ENCODE measurements around the gene KIAA1586.
"Not testable (repeated sequence)": the region's sequence is repeated elsewhere in the genome, so short reads cannot be mapped to it uniquely, and the experiment has no call there.

The KIAA1586 gene

GRCh38 chr6:57047257-57047585 is 728 bp downstream of the KIAA1586 start:
- not testable (repeated sequence) for H3K23ac ChIP-seq (ENCODE audit: low read length); H4K8ac ChIP-seq (ENCODE audit: low read depth, low read length); H3K79me1 ChIP-seq (ENCODE audit: low read length); H3K4me2 ChIP-seq (ENCODE audit: low read length); H2BK5ac ChIP-seq (ENCODE audit: low read length); H2BK120ac ChIP-seq (ENCODE audit: low read depth, low read length); H3K56ac ChIP-seq (ENCODE audit: low read length); H3K18ac ChIP-seq (ENCODE audit: low read length); H3K4ac ChIP-seq (ENCODE audit: low read depth, low read length); H2BK15ac ChIP-seq (replicated peaks; ENCODE audit: low read depth); H3K4me1 ChIP-seq (ENCODE audit: control insufficient read depth, low read depth, low read length); H3K27me3 ChIP-seq (ENCODE audit: insufficient read depth, low read length, poor library complexity); H4K5ac ChIP-seq (ENCODE audit: low read length); H3K36me3 ChIP-seq (ENCODE audit: control insufficient read depth, insufficient read depth, low read length); H3K9ac ChIP-seq (ENCODE audit: low read length); H3K4me3 ChIP-seq (ENCODE audit: low read length); H2AK5ac ChIP-seq (ENCODE audit: low read length); DNase-seq; H3K27ac ChIP-seq (ENCODE audit: low read depth, low read length); H3K79me2 ChIP-seq (ENCODE audit: control insufficient read depth, insufficient read depth, low read length)
- no CpG with 5 or more reads among the region's 5 CpGs for WGBS (ENCODE audit: extremely low coverage, insufficient coverage, low lambda C conversion rate)

- H3K23ac ChIP-seq (ENCODE audit: low read length); H3K18ac ChIP-seq (ENCODE audit: low read length); DNase-seq; H3K4ac ChIP-seq (ENCODE audit: low read depth, low read length); H3K79me2 ChIP-seq (ENCODE audit: control insufficient read depth, insufficient read depth, low read length); H3K79me1 ChIP-seq (ENCODE audit: low read length); H4K8ac ChIP-seq (ENCODE audit: low read depth, low read length); H3K4me3 ChIP-seq (ENCODE audit: low read length); H3K9ac ChIP-seq (ENCODE audit: low read length); H3K4me1 ChIP-seq (ENCODE audit: control insufficient read depth, low read depth, low read length); H3K27me3 ChIP-seq (ENCODE audit: insufficient read depth, low read length, poor library complexity); H3K27ac ChIP-seq (ENCODE audit: low read depth, low read length); H4K5ac ChIP-seq (ENCODE audit: low read length); H3K36me3 ChIP-seq (ENCODE audit: control insufficient read depth, insufficient read depth, low read length); H3K56ac ChIP-seq (ENCODE audit: low read length); H2BK120ac ChIP-seq (ENCODE audit: low read depth, low read length); H2AK5ac ChIP-seq (ENCODE audit: low read length); H3K4me2 ChIP-seq (ENCODE audit: low read length); H2BK15ac ChIP-seq (replicated peaks; ENCODE audit: low read depth); H2BK5ac ChIP-seq (ENCODE audit: low read length): not testable (repeated sequence)
- WGBS (ENCODE audit: extremely low coverage, insufficient coverage, low lambda C conversion rate) = no CpG with 5 or more reads among the region's 6 CpGs
Measured at GRCh38 chr6:57047859-57048258, 1.4 kb downstream of the KIAA1586 start.

- H3K9ac ChIP-seq (ENCODE audit: low read length) = no peak overlapping the region
- H2AK5ac ChIP-seq (ENCODE audit: low read length) = no peak overlapping the region
- no peak overlapping the region for H3K56ac ChIP-seq (ENCODE audit: low read length)
- peaks cover 9% of the 10 kb centered on the region for H3K79me2 ChIP-seq (ENCODE audit: control insufficient read depth, insufficient read depth, low read length)
- no peak overlapping the region for H3K27ac ChIP-seq (ENCODE audit: low read depth, low read length)
- H4K5ac ChIP-seq (ENCODE audit: low read length) = no peak overlapping the region
- no peak overlapping the region for H3K4ac ChIP-seq (ENCODE audit: low read depth, low read length)
- no peaks in the 10 kb centered on the region for H3K4me1 ChIP-seq (ENCODE audit: control insufficient read depth, low read depth, low read length)
- no peak overlapping the region for H3K4me2 ChIP-seq (ENCODE audit: low read length)
- H3K18ac ChIP-seq (ENCODE audit: low read length) = no peak overlapping the region
- no peak overlapping the region for H4K8ac ChIP-seq (ENCODE audit: low read depth, low read length)
- DNase-seq = no peak
- WGBS (ENCODE audit: extremely low coverage, insufficient coverage, low lambda C conversion rate) = no CpG with 5 or more reads among the region's 5 CpGs
- H3K36me3 ChIP-seq (ENCODE audit: control insufficient read depth, insufficient read depth, low read length) = no peaks in the 10 kb centered on the region
- H3K4me3 ChIP-seq (ENCODE audit: low read length) = no peak overlapping the region
- no peak overlapping the region for H2BK120ac ChIP-seq (ENCODE audit: low read depth, low read length)
- H3K79me1 ChIP-seq (ENCODE audit: low read length) = peaks cover 3% of the 10 kb centered on the region
- no peak overlapping the region for H2BK5ac ChIP-seq (ENCODE audit: low read length)
- no peak overlapping the region for H2BK15ac ChIP-seq (replicated peaks; ENCODE audit: low read depth)
- H3K27me3 ChIP-seq (ENCODE audit: insufficient read depth, low read length, poor library complexity) = no peaks in the 10 kb centered on the region
- H3K23ac ChIP-seq (ENCODE audit: low read length) = no peak overlapping the region
Measured at GRCh38 chr6:57048577-57048976, 2.1 kb downstream of the KIAA1586 start.

- no peaks in the 10 kb centered on the region for H3K27me3 ChIP-seq (ENCODE audit: insufficient read depth, low read length, poor library complexity)
- no peak overlapping the region for H3K9ac ChIP-seq (ENCODE audit: low read length)
- H2BK15ac ChIP-seq (replicated peaks; ENCODE audit: low read depth) = no peak overlapping the region
- no peak overlapping the region for H4K5ac ChIP-seq (ENCODE audit: low read length)
- no peak overlapping the region for H2BK120ac ChIP-seq (ENCODE audit: low read depth, low read length)
- no CpG with 5 or more reads among the region's 3 CpGs for WGBS (ENCODE audit: extremely low coverage, insufficient coverage, low lambda C conversion rate)
- H3K23ac ChIP-seq (ENCODE audit: low read length) = no peak overlapping the region
- no peak for DNase-seq
- H2AK5ac ChIP-seq (ENCODE audit: low read length) = no peak overlapping the region
- no peak overlapping the region for H3K27ac ChIP-seq (ENCODE audit: low read depth, low read length)
- no peaks in the 10 kb centered on the region for H3K79me1 ChIP-seq (ENCODE audit: low read length)
- H3K18ac ChIP-seq (ENCODE audit: low read length) = no peak overlapping the region
- H3K4me2 ChIP-seq (ENCODE audit: low read length) = no peak overlapping the region
- H3K4me1 ChIP-seq (ENCODE audit: control insufficient read depth, low read depth, low read length) = no peaks in the 10 kb centered on the region
- H3K79me2 ChIP-seq (ENCODE audit: control insufficient read depth, insufficient read depth, low read length) = no peaks in the 10 kb centered on the region
- H2BK5ac ChIP-seq (ENCODE audit: low read length) = no peak overlapping the region
- H3K36me3 ChIP-seq (ENCODE audit: control insufficient read depth, insufficient read depth, low read length) = no peaks in the 10 kb centered on the region
- no peak overlapping the region for H3K4me3 ChIP-seq (ENCODE audit: low read length)
- no peak overlapping the region for H4K8ac ChIP-seq (ENCODE audit: low read depth, low read length)
- no peak overlapping the region for H3K4ac ChIP-seq (ENCODE audit: low read depth, low read length)
- no peak overlapping the region for H3K56ac ChIP-seq (ENCODE audit: low read length)
Measured at GRCh38 chr6:57063847-57064246, 17.4 kb downstream of the KIAA1586 start.

DNA sequence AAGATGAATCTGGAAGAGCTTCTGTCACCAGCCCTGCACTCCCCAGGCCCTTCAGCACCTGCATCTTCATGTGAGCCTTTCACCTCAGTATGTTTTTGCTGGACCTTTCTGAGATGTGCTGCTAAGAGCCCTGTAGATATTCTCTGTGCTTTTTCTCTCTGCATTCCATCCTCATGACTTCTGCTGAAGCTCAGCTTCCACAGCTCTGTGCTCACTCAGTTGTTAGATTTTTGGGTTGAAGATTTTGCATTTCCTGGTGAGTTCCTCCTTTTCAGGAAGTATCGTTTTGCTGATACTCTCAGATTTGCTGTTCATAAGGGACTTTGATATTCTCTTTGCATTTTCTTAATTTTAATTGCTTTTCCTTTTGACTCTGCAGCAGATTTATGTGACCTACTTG is 18.3 kb downstream of the KIAA1586 start:
- Histone ChIP-seq H3K4me3 (ENCODE audit: low read length) (no peak overlapping the region), H3K27ac (ENCODE audit: low read depth, low read length) (no peak overlapping the region), H3K56ac (ENCODE audit: low read length) (no peak overlapping the region), H2BK15ac (replicated peaks; ENCODE audit: low read depth) (no peak overlapping the region), H3K18ac (ENCODE audit: low read length) (no peak overlapping the region), H2BK120ac (ENCODE audit: low read depth, low read length) (no peak overlapping the region), H4K5ac (ENCODE audit: low read length) (no peak overlapping the region), H3K79me2 (ENCODE audit: control insufficient read depth, insufficient read depth, low read length) (no peaks in the 10 kb centered on the region), H3K4me1 (ENCODE audit: control insufficient read depth, low read depth, low read length) (no peaks in the 10 kb centered on the region), H3K4me2 (ENCODE audit: low read length) (no peak overlapping the region), H2AK5ac (ENCODE audit: low read length) (no peak overlapping the region), H4K8ac (ENCODE audit: low read depth, low read length) (no peak overlapping the region), H3K4ac (ENCODE audit: low read depth, low read length) (no peak overlapping the region), H3K36me3 (ENCODE audit: control insufficient read depth, insufficient read depth, low read length) (no peaks in the 10 kb centered on the region), H3K23ac (ENCODE audit: low read length) (no peak overlapping the region), H3K79me1 (ENCODE audit: low read length) (no peaks in the 10 kb centered on the region), H3K27me3 (ENCODE audit: insufficient read depth, low read length, poor library complexity) (no peaks in the 10 kb centered on the region), H2BK5ac (ENCODE audit: low read length) (no peak overlapping the region), H3K9ac (ENCODE audit: low read length) (no peak overlapping the region)
- DNase-seq = peak; percentile 64
- WGBS (ENCODE audit: extremely low coverage, insufficient coverage, low lambda C conversion rate) = no CpG with 5 or more reads among the region's 1 CpG

DNA sequence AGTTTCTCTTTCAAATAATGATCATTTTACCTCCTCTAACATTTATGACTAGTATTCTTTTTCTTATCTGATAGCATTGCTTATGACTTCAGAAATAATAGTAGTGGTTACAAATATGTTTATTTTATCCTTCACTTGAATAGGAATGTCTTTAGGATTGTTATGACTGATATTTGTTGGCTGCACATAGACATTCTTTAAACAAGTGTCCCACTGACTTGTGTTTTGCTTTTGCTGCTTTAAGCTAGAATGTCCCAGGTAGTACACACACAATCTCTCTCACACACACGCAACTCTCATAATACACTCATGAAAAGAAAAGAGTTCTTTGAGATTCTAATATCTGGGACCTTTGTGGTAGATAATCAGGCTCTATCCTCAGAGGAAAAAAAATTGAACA is 21.6 kb downstream of the KIAA1586 start:
- Histone ChIP-seq H3K4me2 (ENCODE audit: low read length) (no peak overlapping the region), H3K4me1 (ENCODE audit: control insufficient read depth, low read depth, low read length) (no peaks in the 10 kb centered on the region), H3K36me3 (ENCODE audit: control insufficient read depth, insufficient read depth, low read length) (no peaks in the 10 kb centered on the region), H3K18ac (ENCODE audit: low read length) (no peak overlapping the region), H2BK120ac (ENCODE audit: low read depth, low read length) (no peak overlapping the region), H2BK15ac (replicated peaks; ENCODE audit: low read depth) (no peak overlapping the region), H4K8ac (ENCODE audit: low read depth, low read length) (no peak overlapping the region), H3K27me3 (ENCODE audit: insufficient read depth, low read length, poor library complexity) (no peaks in the 10 kb centered on the region), H3K56ac (ENCODE audit: low read length) (no peak overlapping the region), H3K23ac (ENCODE audit: low read length) (no peak overlapping the region), H3K79me1 (ENCODE audit: low read length) (no peaks in the 10 kb centered on the region), H2BK5ac (ENCODE audit: low read length) (no peak overlapping the region), H4K5ac (ENCODE audit: low read length) (no peak overlapping the region), H2AK5ac (ENCODE audit: low read length) (no peak overlapping the region), H3K4me3 (ENCODE audit: low read length) (no peak overlapping the region), H3K27ac (ENCODE audit: low read depth, low read length) (no peak overlapping the region), H3K9ac (ENCODE audit: low read length) (no peak overlapping the region), H3K79me2 (ENCODE audit: control insufficient read depth, insufficient read depth, low read length) (no peaks in the 10 kb centered on the region), H3K4ac (ENCODE audit: low read depth, low read length) (no peak overlapping the region)
- no CpG with 5 or more reads among the region's 1 CpG for WGBS (ENCODE audit: extremely low coverage, insufficient coverage, low lambda C conversion rate)
- DNase-seq = no peak

All from mesendoderm (in vitro differentiated cells).